ENCODE measurements around the gene MIS12. TPM values are rescaled to one million over a fixed set of nuclear protein-coding genes. Genes with fewer than 3 reads are reported as not detected.
A peak's percentile ranks its signal among the peaks of the same experiment; 100 is the strongest.

Gene MIS12
- total RNA-seq, 1 donor from 2014 or later, result 38.1 TPM

GRCh38 chr17:5473906-5474305 lies 12.5 kb upstream of the MIS12 start:
- Mint-ChIP-seq H3K4me3 (no peak overlapping the region), H3K27ac (no peak overlapping the region), H3K4me1 (ENCODE audit: low read depth) (peaks cover 11% of the 10 kb centered on the region), H3K27me3 (ENCODE audit: insufficient read depth) (no peaks in the 10 kb centered on the region), H3K9me3 (no peaks in the 10 kb centered on the region), H3K36me3 (ENCODE audit: low read depth) (peaks cover 40% of the 10 kb centered on the region)
- intact Hi-C loops (cut with micrococcal nuclease), result no loop called here
- no peak for DNase-seq (ENCODE audit: low spot score)

DNA sequence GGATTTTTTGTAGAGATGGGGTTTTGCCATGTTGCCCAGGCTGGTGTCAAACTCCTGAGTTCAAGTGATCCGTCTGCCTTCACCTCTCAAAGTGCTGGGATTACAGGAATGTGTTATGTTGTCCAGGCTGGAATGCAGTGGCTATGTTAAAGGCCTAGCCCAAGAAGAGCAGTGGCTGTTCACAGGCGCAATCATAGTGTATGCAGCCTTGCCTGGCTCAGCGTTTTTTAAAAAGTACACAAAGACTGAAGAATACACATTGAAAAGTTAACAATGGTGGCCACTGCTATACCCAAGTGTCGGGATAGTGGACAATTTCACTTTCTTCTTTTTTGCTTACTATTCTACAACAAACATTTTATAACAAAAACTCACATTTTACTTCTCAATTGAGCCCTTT lies 7.4 kb upstream of the MIS12 start:
- no peak for DNase-seq (ENCODE audit: low spot score)
- peaks cover 27% of the 10 kb centered on the region for H3K4me1 Mint-ChIP-seq (ENCODE audit: low read depth)
- peaks cover 68% of the 10 kb centered on the region for H3K36me3 Mint-ChIP-seq (ENCODE audit: low read depth)
- no peaks in the 10 kb centered on the region for H3K27me3 Mint-ChIP-seq (ENCODE audit: insufficient read depth)
- H3K9me3 Mint-ChIP-seq, result no peaks in the 10 kb centered on the region
- H3K4me3 Mint-ChIP-seq, result no peak overlapping the region
- intact Hi-C loops (cut with micrococcal nuclease), result no loop called here
- no peak overlapping the region for H3K27ac Mint-ChIP-seq

GRCh38 chr17:5480962-5481361 lies 5.4 kb upstream of the MIS12 start:
- peaks cover 33% of the 10 kb centered on the region for H3K4me1 Mint-ChIP-seq (ENCODE audit: low read depth)
- H3K4me3 Mint-ChIP-seq, result no peak overlapping the region
- H3K36me3 Mint-ChIP-seq (ENCODE audit: low read depth), result peaks cover 63% of the 10 kb centered on the region
- intact Hi-C loops (cut with micrococcal nuclease), result loop anchor here (10.0 kb wide), 1 partner anchor 1164 kb away; the partner anchor contains the start of genes KIAA0753 and TXNDC17
- no peak overlapping the region for H3K27ac Mint-ChIP-seq
- no peaks in the 10 kb centered on the region for H3K9me3 Mint-ChIP-seq
- DNase-seq (ENCODE audit: low spot score), result no peak
- no peaks in the 10 kb centered on the region for H3K27me3 Mint-ChIP-seq (ENCODE audit: insufficient read depth)

GRCh38 chr17:5481451-5481850 lies 4.9 kb upstream of the MIS12 start:
- H3K4me1 Mint-ChIP-seq (ENCODE audit: low read depth), result peaks cover 35% of the 10 kb centered on the region
- H3K27me3 Mint-ChIP-seq (ENCODE audit: insufficient read depth), result no peaks in the 10 kb centered on the region
- H3K27ac Mint-ChIP-seq, result no peak overlapping the region
- intact Hi-C loops (cut with micrococcal nuclease), result loop anchor here (10.0 kb wide), 1 partner anchor 1163 kb away; the partner anchor contains the start of genes KIAA0753 and TXNDC17
- no peak for DNase-seq (ENCODE audit: low spot score)
- no peak overlapping the region for H3K4me3 Mint-ChIP-seq
- H3K36me3 Mint-ChIP-seq (ENCODE audit: low read depth), result peaks cover 65% of the 10 kb centered on the region
- no peaks in the 10 kb centered on the region for H3K9me3 Mint-ChIP-seq

DNA sequence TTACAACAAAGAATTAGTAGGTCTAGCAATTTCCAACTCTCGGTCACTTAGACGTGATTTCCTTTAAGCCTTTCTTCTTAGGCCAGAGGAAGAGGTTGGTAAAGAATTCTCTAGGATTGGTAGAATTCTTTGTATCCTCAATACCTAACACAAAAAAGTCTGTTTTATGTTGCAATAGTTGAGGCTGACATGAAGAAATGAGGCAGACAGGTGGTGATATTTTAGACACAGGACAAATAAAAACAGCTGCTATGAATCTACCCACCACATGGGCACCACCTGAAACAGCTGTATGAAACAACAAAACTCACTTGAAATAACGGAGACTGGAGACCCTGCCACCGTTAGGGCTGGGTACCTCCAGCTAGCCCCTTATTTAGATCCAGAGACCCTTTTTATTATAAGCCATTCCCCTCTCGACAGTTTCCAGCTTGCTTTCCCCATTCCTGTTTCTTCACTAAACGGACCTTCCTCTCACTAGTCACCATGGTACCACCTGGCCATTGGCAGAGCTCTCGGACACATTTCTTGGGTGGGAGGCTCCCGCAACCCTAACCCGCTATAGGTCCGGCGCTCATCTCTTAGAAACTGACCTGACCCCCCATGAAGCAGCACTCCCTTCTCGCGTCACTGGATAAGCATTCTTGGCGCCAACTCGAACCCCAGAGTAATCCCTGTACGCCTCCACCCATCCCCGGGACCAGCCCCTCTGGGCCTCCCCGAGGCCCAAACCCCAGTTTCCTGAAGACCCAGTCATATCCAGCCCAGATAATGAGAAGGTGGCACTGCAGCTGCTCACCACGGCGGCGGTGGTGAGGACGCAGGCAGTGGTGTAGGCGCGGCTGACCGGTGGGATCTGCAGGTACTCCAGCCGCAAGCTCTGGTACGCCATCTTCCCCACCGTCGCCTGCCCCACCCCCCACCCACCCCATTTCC lies 828 bp upstream of the MIS12 start, which contains the start of gene DERL2:
TSS of gene DERL2 (minus strand) at position 909 of the 936 bp plus-strand sequence. CDS start at position 892, 17 bp downstream.
- H3K4me3 Mint-ChIP-seq, result peak within 1 kb of the TSS; percentile 98
- no peaks in the 10 kb centered on the region for H3K27me3 Mint-ChIP-seq (ENCODE audit: insufficient read depth)
- H3K36me3 Mint-ChIP-seq (ENCODE audit: low read depth), result peaks cover 61% of the 10 kb centered on the region
- peaks cover 54% of the 10 kb centered on the region for H3K4me1 Mint-ChIP-seq (ENCODE audit: low read depth)
- intact Hi-C loops (cut with micrococcal nuclease), result loop anchor here (1.0 to 10.0 kb wide), 11 partner anchors 16 to 1550 kb away; partner anchors contain the start of genes C1QBP, DHX33, KIAA0753 and NLRP1
- H3K9me3 Mint-ChIP-seq, result no peaks in the 10 kb centered on the region
- peak within 1 kb of the TSS; percentile 96 for H3K27ac Mint-ChIP-seq
- DNase-seq (ENCODE audit: low spot score), result no peak

- H3K27ac Mint-ChIP-seq, result no peak overlapping the region
- intact Hi-C loops (cut with micrococcal nuclease), result loop anchor here (5.0 to 10.0 kb wide), 3 partner anchors 206 to 1156 kb away; partner anchors contain the start of genes KIAA0753, RABEP1, TXNDC17 and ZNF232
- DNase-seq (ENCODE audit: low spot score), result no peak
- H3K9me3 Mint-ChIP-seq, result peaks cover 8% of the 10 kb centered on the region
- peak overlapping the region; percentile 98 for H3K4me3 Mint-ChIP-seq
- peaks cover 42% of the 10 kb centered on the region for H3K36me3 Mint-ChIP-seq (ENCODE audit: low read depth)
- H3K27me3 Mint-ChIP-seq (ENCODE audit: insufficient read depth), result no peaks in the 10 kb centered on the region
- peaks cover 29% of the 10 kb centered on the region for H3K4me1 Mint-ChIP-seq (ENCODE audit: low read depth)
Observed at GRCh38 chr17:5488752-5489151, 2.4 kb downstream of the MIS12 start.

GRCh38 chr17:5492970-5493369 lies 6.6 kb downstream of the MIS12 start:
- Mint-ChIP-seq H3K36me3 (ENCODE audit: low read depth) (peaks cover 24% of the 10 kb centered on the region), H3K27ac (no peak overlapping the region), H3K9me3 (peaks cover 8% of the 10 kb centered on the region), H3K4me1 (ENCODE audit: low read depth) (peaks cover 7% of the 10 kb centered on the region), H3K27me3 (ENCODE audit: insufficient read depth) (peaks cover 3% of the 10 kb centered on the region), H3K4me3 (no peak overlapping the region)
- no peak for DNase-seq (ENCODE audit: low spot score)
- intact Hi-C loops (cut with micrococcal nuclease), result no loop called here

GRCh38 chr17:5499476-5500231 lies 13.3 kb downstream of the MIS12 start:
- Mint-ChIP-seq H3K27me3 (ENCODE audit: insufficient read depth) (peaks cover 3% of the 10 kb centered on the region), H3K36me3 (ENCODE audit: low read depth) (peaks cover 22% of the 10 kb centered on the region), H3K9me3 (no peaks in the 10 kb centered on the region), H3K4me3 (peak overlapping the region; percentile 94), H3K4me1 (ENCODE audit: low read depth) (peaks cover 11% of the 10 kb centered on the region), H3K27ac (no peak overlapping the region)
- DNase-seq (ENCODE audit: low spot score), result no peak
- intact Hi-C loops (cut with micrococcal nuclease), result loop anchor here (5.0 kb wide), 1 partner anchor 83 kb away; the partner anchor contains the start of gene NLRP1

DNA sequence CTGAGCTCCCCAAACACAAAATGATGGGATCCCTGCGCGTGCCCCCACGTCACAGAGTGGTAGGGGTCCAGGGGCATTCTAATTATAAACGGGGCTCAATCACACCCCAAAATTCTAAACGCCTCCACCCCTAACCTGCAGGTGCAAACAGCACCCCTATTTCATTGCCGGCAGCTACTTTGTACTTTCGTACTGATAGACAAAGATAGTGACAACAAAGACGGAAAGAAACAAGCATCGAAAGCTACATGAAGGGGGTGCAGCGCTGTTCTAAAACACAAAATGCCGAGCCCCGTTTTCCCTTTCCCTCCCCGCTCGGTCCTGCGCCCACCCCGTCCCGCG lies 13.9 kb downstream of the MIS12 start:
- no peak for DNase-seq (ENCODE audit: low spot score)
- H3K27me3 Mint-ChIP-seq (ENCODE audit: insufficient read depth), result peaks cover 3% of the 10 kb centered on the region
- intact Hi-C loops (cut with micrococcal nuclease), result loop anchor here (5.0 kb wide), 1 partner anchor 82 kb away; the partner anchor contains the start of gene NLRP1
- H3K4me3 Mint-ChIP-seq, result peak overlapping the region; percentile 94
- H3K9me3 Mint-ChIP-seq, result no peaks in the 10 kb centered on the region
- H3K27ac Mint-ChIP-seq, result peak overlapping the region; percentile 59
- peaks cover 11% of the 10 kb centered on the region for H3K4me1 Mint-ChIP-seq (ENCODE audit: low read depth)
- H3K36me3 Mint-ChIP-seq (ENCODE audit: low read depth), result peaks cover 22% of the 10 kb centered on the region

DNA sequence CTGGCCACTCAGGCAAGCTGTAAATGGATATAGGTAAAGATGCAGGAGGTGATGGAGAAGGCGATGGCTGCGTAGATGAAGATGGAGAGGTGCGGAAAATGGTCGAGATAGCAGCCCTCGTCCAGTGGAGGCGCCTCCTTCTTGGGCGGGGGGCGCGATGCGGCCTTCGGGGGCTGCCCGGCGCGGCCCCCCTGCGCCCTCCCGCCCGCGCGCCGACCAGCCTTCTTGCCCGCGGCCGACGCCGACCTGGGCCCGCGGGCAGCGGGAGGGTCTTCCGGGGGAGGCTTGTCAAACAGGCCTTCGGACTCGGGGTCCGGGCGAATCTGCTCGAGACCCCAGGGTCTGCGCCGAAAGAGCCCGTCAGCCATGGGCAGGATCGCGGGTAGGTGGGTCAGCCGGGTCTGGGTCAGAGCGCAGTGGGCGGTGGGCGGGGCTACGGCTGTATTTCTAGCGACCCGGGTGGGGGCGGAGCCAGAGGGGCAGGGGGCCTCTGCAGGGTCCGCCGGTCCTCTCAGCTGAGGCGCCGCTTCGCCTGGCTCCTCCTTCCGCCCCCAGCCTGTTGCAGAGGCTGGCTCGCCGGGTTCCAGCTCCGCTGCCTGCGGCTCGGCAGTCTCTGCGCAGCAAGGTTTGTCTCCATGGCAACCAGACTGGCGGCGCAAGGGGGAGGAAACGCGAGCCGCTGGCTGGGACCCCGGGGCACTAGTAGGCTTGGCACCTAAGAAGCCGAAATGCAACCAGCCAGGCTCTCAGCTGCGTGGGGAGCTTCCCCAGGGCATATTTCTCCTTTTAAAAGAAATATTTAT lies 14.4 kb downstream of the MIS12 start:
- peaks cover 3% of the 10 kb centered on the region for H3K27me3 Mint-ChIP-seq (ENCODE audit: insufficient read depth)
- intact Hi-C loops (cut with micrococcal nuclease), result loop anchor here (1.0 to 5.0 kb wide), 3 partner anchors 14 to 82 kb away; partner anchors contain the start of genes DERL2, MIS12 and NLRP1
- no peaks in the 10 kb centered on the region for H3K9me3 Mint-ChIP-seq
- peak overlapping the region; percentile 94 for H3K4me3 Mint-ChIP-seq
- H3K27ac Mint-ChIP-seq, result peak overlapping the region; percentile 59
- DNase-seq (ENCODE audit: low spot score), result peak; percentile 63
- H3K4me1 Mint-ChIP-seq (ENCODE audit: low read depth), result peaks cover 11% of the 10 kb centered on the region
- peaks cover 24% of the 10 kb centered on the region for H3K36me3 Mint-ChIP-seq (ENCODE audit: low read depth)

GRCh38 chr17:5501685-5502084 lies 15.3 kb downstream of the MIS12 start:
- no peak for DNase-seq (ENCODE audit: low spot score)
- intact Hi-C loops (cut with micrococcal nuclease), result loop anchor here (1.0 to 5.0 kb wide), 3 partner anchors 15 to 81 kb away; partner anchors contain the start of genes DERL2, MIS12 and NLRP1
- H3K27ac Mint-ChIP-seq, result no peak overlapping the region

GRCh38 chr17:5502552-5502951 lies 16.2 kb downstream of the MIS12 start:
- DNase-seq (ENCODE audit: low spot score), result no peak
- Mint-ChIP-seq H3K36me3 (ENCODE audit: low read depth) (peaks cover 25% of the 10 kb centered on the region), H3K27ac (no peak overlapping the region), H3K4me3 (no peak overlapping the region), H3K4me1 (ENCODE audit: low read depth) (peaks cover 11% of the 10 kb centered on the region), H3K9me3 (no peaks in the 10 kb centered on the region), H3K27me3 (ENCODE audit: insufficient read depth) (no peaks in the 10 kb centered on the region)
- intact Hi-C loops (cut with micrococcal nuclease), result loop anchor here (5.0 kb wide), 1 partner anchor 80 kb away; the partner anchor contains the start of gene NLRP1

More at GRCh38 chr17:5501685-5502084, 15.3 kb downstream of the MIS12 start:
- Mint-ChIP-seq H3K4me3 (peak overlapping the region; percentile 49), H3K9me3 (no peaks in the 10 kb centered on the region), H3K4me1 (ENCODE audit: low read depth) (peaks cover 11% of the 10 kb centered on the region), H3K27me3 (ENCODE audit: insufficient read depth) (peaks cover under 1% of the 10 kb centered on the region), H3K36me3 (ENCODE audit: low read depth) (peaks cover 25% of the 10 kb centered on the region)

All from activated T-helper 1 cell treated with anti-CD3 and anti-CD28 coated beads, Interleukin-12 subunit alpha, Interleukin-12 subunit beta, Interleukin-2, Interleukin-4 antibody, amounts not matched to agents 30 ng/mL and 10 ng/mL and 1 ng/mL, durations not matched to agents 14 hours and 24 hours and 36 hours (primary cell).